HG03060 (cell line): ENCODE measurements around the gene PRM1.
A peak's percentile ranks its signal among the peaks of the same experiment; 100 is the strongest.
"Not testable (repeated sequence)": the region's sequence is repeated elsewhere in the genome, so short reads cannot be mapped to it uniquely, and the experiment has no call there.

Experiments used
- ATAC-seq: cut with Tn5 transposase; IDR thresholded peaks from one replicate; pipeline ENCODE4 v1.9.1; 2021; ENCODE audit warnings: low read depth, moderate number of reproducible peaks; ENCODE audit not compliant: unreplicated experiment

PRM1 gene

GRCh38 chr16:11314309-11314894, 33.3 kb upstream of the PRM1 start:
- ATAC-seq = no peak

- ATAC-seq = no peak
Observed at GRCh38 chr16:11313493-11314308, 32.6 kb upstream of the PRM1 start.

GRCh38 chr16:11312718-11313492, 31.8 kb upstream of the PRM1 start:
- no peak for ATAC-seq

GRCh38 chr16:11310997-11311561, 29.9 kb upstream of the PRM1 start:
- ATAC-seq = peak; percentile 34

- ATAC-seq = no peak
Observed at GRCh38 chr16:11310634-11310977, 29.5 kb upstream of the PRM1 start.

GRCh38 chr16:11309895-11310633, 28.9 kb upstream of the PRM1 start:
- peak; percentile 43 for ATAC-seq

- no peak for ATAC-seq
Observed at GRCh38 chr16:11308493-11309283, 27.6 kb upstream of the PRM1 start.

- ATAC-seq = no peak
Observed at GRCh38 chr16:11307639-11308492, 26.7 kb upstream of the PRM1 start.

- ATAC-seq = no peak
Observed at GRCh38 chr16:11306997-11307638, 26.0 kb upstream of the PRM1 start.

GRCh38 chr16:11306381-11306780, 25.3 kb upstream of the PRM1 start:
- ATAC-seq = no peak

- no peak for ATAC-seq
Observed at GRCh38 chr16:11303405-11304138, 22.4 kb upstream of the PRM1 start.

GRCh38 chr16:11302977-11303376, 21.8 kb upstream of the PRM1 start:
- no peak for ATAC-seq

GRCh38 chr16:11301645-11302501, 20.7 kb upstream of the PRM1 start:
- no peak for ATAC-seq

GRCh38 chr16:11300560-11300892, 19.4 kb upstream of the PRM1 start:
- no peak for ATAC-seq

GRCh38 chr16:11299865-11300559, 18.9 kb upstream of the PRM1 start:
- ATAC-seq = no peak

GRCh38 chr16:11298950-11299547, 17.9 kb upstream of the PRM1 start:
- ATAC-seq = not testable (repeated sequence)
